ENCODE measurements around the gene VAMP1. TPM values are rescaled to one million over a fixed set of nuclear protein-coding genes. Genes with fewer than 3 reads are reported as not detected.
A peak's percentile ranks its signal among the peaks of the same experiment; 100 is the strongest.

The VAMP1 gene
- total RNA-seq, 2 experiments from 2014 or later = 84.8 to 87.7 TPM

- H3K27ac Mint-ChIP-seq = no peak overlapping the region
- TF ChIP-seq CTCF (IDR thresholded peaks at IDR 0.05) = no peak
Measured at GRCh38 chr12:6418796-6419195, 51.7 kb downstream of the VAMP1 start.

GRCh38 chr12:6416596-6416995 is 53.9 kb downstream of the VAMP1 start:
- H3K27me3 Mint-ChIP-seq = no peaks in the 10 kb centered on the region
- Histone ChIP-seq H3K9me3 (ENCODE audit: control insufficient read depth in 1 of 2, insufficient read depth in 1 of 2, low read length in 2 of 2) (no peaks in the 10 kb centered on the region), H3K27ac (ENCODE audit: low read depth in 1 of 2, low read length in 2 of 2) (no peak overlapping the region), H3K36me3 (ENCODE audit: insufficient read depth, low read length) (no peaks in the 10 kb centered on the region), H3K4me1 (ENCODE audit: insufficient read depth, low read length) (no peaks in the 10 kb centered on the region), H3K27me3 (ENCODE audit: control insufficient read depth in 1 of 2, insufficient read depth in 2 of 2, low read length in 2 of 2) (no peaks in the 10 kb centered on the region), H3K4me3 (ENCODE audit: low read length) (no peak overlapping the region)
- no peak for TF ChIP-seq CTCF (IDR thresholded peaks at IDR 0.05)
- peak in 2 of 14 experiments; percentile 33 to 38 for DNase-seq
- ChIA-PET CTCF (no interaction called here), POLR2A (no interaction called here)
- no peak overlapping the region for H3K27ac Mint-ChIP-seq
- no peak overlapping the region for H3K4me3 Mint-ChIP-seq
- intact Hi-C loops (cut with DNase I, micrococcal nuclease) = no loop called here
- no peaks in the 10 kb centered on the region for H3K4me1 Mint-ChIP-seq (ENCODE audit: low read depth)
- H3K36me3 Mint-ChIP-seq (ENCODE audit: low read depth) = no peaks in the 10 kb centered on the region
- no peaks in the 10 kb centered on the region for H3K9me3 Mint-ChIP-seq
- ATAC-seq (ENCODE audit: poor library complexity) = no peak

More at GRCh38 chr12:6418796-6419195, 51.7 kb downstream of the VAMP1 start:
- Histone ChIP-seq H3K27me3 (ENCODE audit: control insufficient read depth in 1 of 2, insufficient read depth in 2 of 2, low read length in 2 of 2) (no peaks in the 10 kb centered on the region), H3K4me1 (ENCODE audit: insufficient read depth, low read length) (peaks cover 8% of the 10 kb centered on the region), H3K4me3 (ENCODE audit: low read length) (no peak overlapping the region), H3K9me3 (ENCODE audit: control insufficient read depth in 1 of 2, insufficient read depth in 1 of 2, low read length in 2 of 2) (no peaks in the 10 kb centered on the region), H3K36me3 (ENCODE audit: insufficient read depth, low read length) (no peaks in the 10 kb centered on the region), H3K27ac (ENCODE audit: low read depth in 1 of 2, low read length in 2 of 2) (no peak overlapping the region)
- H3K4me1 Mint-ChIP-seq (ENCODE audit: low read depth) = peaks cover 7% of the 10 kb centered on the region
- no peak overlapping the region for H3K4me3 Mint-ChIP-seq
- no peaks in the 10 kb centered on the region for H3K9me3 Mint-ChIP-seq
- POLR2A ChIA-PET = interaction anchor here (1.0 kb wide), 1 partner anchor 47 kb away, joined by 3 read pairs; no protein-coding TSS in a partner anchor
- DNase-seq (no peak), ATAC-seq (ENCODE audit: poor library complexity) (no peak)
- H3K27me3 Mint-ChIP-seq = no peaks in the 10 kb centered on the region
- no peaks in the 10 kb centered on the region for H3K36me3 Mint-ChIP-seq (ENCODE audit: low read depth)
- intact Hi-C loops (cut with DNase I, micrococcal nuclease) = no loop called here
- CTCF ChIA-PET = no interaction called here

Other genes with a start within 250 kb of the VAMP1 start
- gene PLEKHG6, start 160.0 kb downstream of the VAMP1 start, total RNA-seq = not detected
- gene TNFRSF1A, start 128.6 kb downstream of the VAMP1 start, total RNA-seq = 10 to 100 TPM; 16.3 to 19.2 TPM
- 1 to 10 TPM; 1.1 to 2.0 TPM for gene SCNN1A, start 95.1 kb downstream of the VAMP1 start, total RNA-seq
- under 1 TPM; 0.38 to 0.67 TPM for gene LTBR, start 86.5 kb downstream of the VAMP1 start, total RNA-seq
- gene CD27, start 25.7 kb downstream of the VAMP1 start, total RNA-seq = 10 to 100 TPM; 42.7 to 46.1 TPM
- gene TAPBPL, start 18.6 kb downstream of the VAMP1 start, total RNA-seq = 10 to 100 TPM; 14.7 to 15.8 TPM
- gene MRPL51, start 22.6 kb upstream of the VAMP1 start, total RNA-seq = 10 to 100 TPM; 15.1 to 16.7 TPM
- 10 to 100 TPM; 13.7 to 14.9 TPM for gene NCAPD2, start 23.4 kb upstream of the VAMP1 start, total RNA-seq
- 100 to 1,000 TPM; 498 to 508 TPM for gene GAPDH, start 63.8 kb upstream of the VAMP1 start, total RNA-seq
- 10 to 100 TPM; 21.6 to 21.9 TPM for gene IFFO1, start 85.4 kb upstream of the VAMP1 start, total RNA-seq
- 10 to 100 TPM; 75.3 to 76.8 TPM for gene NOP2, start 97.6 kb upstream of the VAMP1 start, total RNA-seq
- gene CHD4, start 136.7 kb upstream of the VAMP1 start, total RNA-seq = 100 to 1,000 TPM; 288 to 292 TPM
- gene LPAR5, start 165.3 kb upstream of the VAMP1 start, total RNA-seq = 1 to 10 TPM; 2.8 to 3.0 TPM
- gene ACRBP, start 176.8 kb upstream of the VAMP1 start, total RNA-seq = under 1 TPM; 0.58 to 0.95 TPM
- 10 to 100 TPM; 13.8 to 17.4 TPM for gene ING4, start 192.4 kb upstream of the VAMP1 start, total RNA-seq
- gene ZNF384, start 218.7 kb upstream of the VAMP1 start, total RNA-seq = 10 to 100 TPM; 67.6 TPM
- under 1 TPM; 0.87 to 0.99 TPM for gene PIANP, start 230.1 kb upstream of the VAMP1 start, total RNA-seq

Measured in CD4-positive, alpha-beta T cell (primary cell).